TTC549 (cell line): Measurements from ENCODE around the gene TM4SF4.

Experiments
- FAIRE-seq: peaks from 2 replicates; lab custom pipeline; 2012; peaks lifted over from hg19 to GRCh38; lab: Jason Lieb, UNC

TM4SF4 gene

DNA sequence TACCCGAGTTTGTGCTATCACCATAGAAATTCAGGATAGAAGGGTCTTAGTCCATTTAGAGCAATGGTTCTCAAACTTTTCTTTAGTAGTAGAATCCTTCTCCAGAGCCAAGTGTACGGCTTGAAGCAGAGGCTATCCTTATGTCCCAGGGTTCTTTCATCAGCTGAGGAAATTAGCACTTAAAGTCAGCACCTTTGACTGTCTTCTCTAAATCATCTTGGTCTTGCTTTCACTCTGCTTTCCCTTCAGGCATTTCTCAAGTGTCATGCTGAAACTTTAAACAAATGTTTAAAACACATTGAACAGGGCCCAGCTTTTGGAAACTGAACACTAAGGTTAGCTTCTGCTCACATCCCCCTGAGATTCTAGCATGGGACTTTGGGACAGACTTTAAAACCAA lies 78.2 kb downstream of the TM4SF4 start:
- no peak for FAIRE-seq
